Measurements from ENCODE around the gene MRPL21. TPM values are rescaled to one million over a fixed set of nuclear protein-coding genes. Genes with fewer than 3 reads are reported as not detected.

MRPL21 gene
- total RNA-seq, 1 donor from 2014 or later, result 64.4 TPM

GRCh38 chr11:68882391-68882790, 21.2 kb downstream of the MRPL21 start:
- no peak overlapping the region for H3K27ac Mint-ChIP-seq (ENCODE audit: unreplicated experiment)
- H3K4me1 Mint-ChIP-seq, result no peaks in the 10 kb centered on the region
- H3K4me3 Mint-ChIP-seq, result no peak overlapping the region
- no peaks in the 10 kb centered on the region for H3K9me3 Mint-ChIP-seq
- TF ChIP-seq CTCF (conservative IDR thresholded peaks at IDR 0.05), result no peak
- no peaks in the 10 kb centered on the region for H3K36me3 Mint-ChIP-seq (ENCODE audit: low read depth)
- DNase-seq (ENCODE audit: low read depth, low spot score), result no peak
- no peaks in the 10 kb centered on the region for H3K27me3 Mint-ChIP-seq (ENCODE audit: low read depth)

- Mint-ChIP-seq H3K36me3 (ENCODE audit: low read depth) (no peaks in the 10 kb centered on the region), H3K9me3 (no peaks in the 10 kb centered on the region), H3K4me1 (no peaks in the 10 kb centered on the region), H3K27me3 (ENCODE audit: low read depth) (no peaks in the 10 kb centered on the region), H3K27ac (ENCODE audit: unreplicated experiment) (no peak overlapping the region), H3K4me3 (no peak overlapping the region)
- no peak for TF ChIP-seq CTCF (conservative IDR thresholded peaks at IDR 0.05)
- DNase-seq (ENCODE audit: low read depth, low spot score), result no peak
Observed at GRCh38 chr11:68881320-68881719, 22.3 kb downstream of the MRPL21 start.

- no peak overlapping the region for H3K27ac Mint-ChIP-seq (ENCODE audit: unreplicated experiment)
Observed at GRCh38 chr11:68880851-68881250, 22.8 kb downstream of the MRPL21 start.

GRCh38 chr11:68878022-68878421, 25.6 kb downstream of the MRPL21 start:
- no peak for DNase-seq (ENCODE audit: low read depth, low spot score)
- Mint-ChIP-seq H3K27ac (ENCODE audit: unreplicated experiment) (no peak overlapping the region), H3K27me3 (ENCODE audit: low read depth) (no peaks in the 10 kb centered on the region), H3K9me3 (no peaks in the 10 kb centered on the region), H3K4me1 (no peaks in the 10 kb centered on the region), H3K4me3 (no peak overlapping the region), H3K36me3 (ENCODE audit: low read depth) (no peaks in the 10 kb centered on the region)
- TF ChIP-seq CTCF (conservative IDR thresholded peaks at IDR 0.05), result no peak

More at GRCh38 chr11:68880851-68881250, 22.8 kb downstream of the MRPL21 start:
- no peak overlapping the region for H3K4me3 Mint-ChIP-seq
- no peak for TF ChIP-seq CTCF (conservative IDR thresholded peaks at IDR 0.05)
- no peaks in the 10 kb centered on the region for H3K27me3 Mint-ChIP-seq (ENCODE audit: low read depth)
- no peaks in the 10 kb centered on the region for H3K9me3 Mint-ChIP-seq
- DNase-seq (ENCODE audit: low read depth, low spot score), result no peak
- H3K36me3 Mint-ChIP-seq (ENCODE audit: low read depth), result no peaks in the 10 kb centered on the region
- H3K4me1 Mint-ChIP-seq, result no peaks in the 10 kb centered on the region

- Mint-ChIP-seq H3K4me3 (no peak overlapping the region), H3K4me1 (peaks cover 15% of the 10 kb centered on the region), H3K36me3 (ENCODE audit: low read depth) (no peaks in the 10 kb centered on the region), H3K9me3 (no peaks in the 10 kb centered on the region), H3K27me3 (ENCODE audit: low read depth) (peaks cover 4% of the 10 kb centered on the region), H3K27ac (ENCODE audit: unreplicated experiment) (no peak overlapping the region)
- TF ChIP-seq CTCF (conservative IDR thresholded peaks at IDR 0.05), result no peak
- no peak for DNase-seq (ENCODE audit: low read depth, low spot score)
Observed at GRCh38 chr11:68872216-68873003, 31.2 kb downstream of the MRPL21 start.

Measured in neural crest cell (in vitro differentiated cells).